DMS53 treated with DMSO at 0.1 percent for 48 hours (cell line): ENCODE results near the gene SLC35E3.

ENCODE experiments used
- DNase-seq: peaks from one replicate; lab custom pipeline; 2025; ENCODE audit not compliant: unreplicated experiment; lab: John Stamatoyannopoulos, UW

SLC35E3 gene

GRCh38 chr12:68745904-68746571 is at the start of gene SLC35E3:
TSS of gene SLC35E3 (plus strand) at chr12:68746176. CDS start at chr12:68746378, 202 bp downstream.
- peak; percentile 96 for DNase-seq

- no peak for DNase-seq
These were observed 46.5 kb upstream of the SLC35E3 start for GRCh38 chr12:68699486-68699885.

- no peak for DNase-seq
These were observed 18.2 kb upstream of the SLC35E3 start for GRCh38 chr12:68727776-68728175.

GRCh38 chr12:68733661-68734071 is 12.3 kb upstream of the SLC35E3 start:
- DNase-seq, result no peak

- DNase-seq, result no peak
These were observed 6.1 kb upstream of the SLC35E3 start for GRCh38 chr12:68739891-68740290.

GRCh38 chr12:68743356-68743755 is 2.6 kb upstream of the SLC35E3 start:
- no peak for DNase-seq

- peak; percentile 35 for DNase-seq
These were observed 536 bp upstream of the SLC35E3 start for GRCh38 chr12:68745376-68745903.

GRCh38 chr12:68746572-68747180 is 700 bp downstream of the SLC35E3 start:
- DNase-seq, result peak; percentile 27

- DNase-seq, result no peak
These were observed 3.5 kb downstream of the SLC35E3 start for GRCh38 chr12:68749443-68749842.

- DNase-seq, result no peak
These were observed 3.9 kb downstream of the SLC35E3 start for GRCh38 chr12:68749861-68750260.

- DNase-seq, result no peak
These were observed 4.5 kb downstream of the SLC35E3 start for GRCh38 chr12:68750506-68750905.

GRCh38 chr12:68755536-68756243 is 9.7 kb downstream of the SLC35E3 start:
- DNase-seq, result no peak

- DNase-seq, result no peak
These were observed 13.9 kb downstream of the SLC35E3 start for GRCh38 chr12:68759852-68760251.

GRCh38 chr12:68760806-68761441 is 14.9 kb downstream of the SLC35E3 start:
- DNase-seq, result no peak

- DNase-seq, result no peak
These were observed 15.5 kb downstream of the SLC35E3 start for GRCh38 chr12:68761442-68761812.

- no peak for DNase-seq
These were observed 16.1 kb downstream of the SLC35E3 start for GRCh38 chr12:68761901-68762630.

- no peak for DNase-seq
These were observed 16.7 kb downstream of the SLC35E3 start for GRCh38 chr12:68762691-68763090.

- DNase-seq, result no peak
These were observed 19.7 kb downstream of the SLC35E3 start for GRCh38 chr12:68765696-68766095.

GRCh38 chr12:68766646-68767045 is 20.7 kb downstream of the SLC35E3 start:
- DNase-seq, result no peak

GRCh38 chr12:68767191-68767590 is 21.2 kb downstream of the SLC35E3 start:
- DNase-seq, result no peak

- no peak for DNase-seq
These were observed 22.5 kb downstream of the SLC35E3 start for GRCh38 chr12:68768431-68768939.
